Astrocyte (in vitro differentiated cells and primary cell): ENCODE data around the gene SLC7A5. TPM values are rescaled to one million over a fixed set of nuclear protein-coding genes. Genes with fewer than 3 reads are reported as not detected.
A peak's percentile ranks its signal among the peaks of the same experiment; 100 is the strongest.
"Not testable (repeated sequence)": the region's sequence is repeated elsewhere in the genome, so short reads cannot be mapped to it uniquely, and the experiment has no call there.

Experiments used
- DNase-seq: peaks from one replicate; pipeline ENCODE4 v3.0.0-alpha.2; 2010; ENCODE audit warnings: low read depth
- FAIRE-seq: peaks from 2 replicates; lab custom pipeline; 2011; peaks lifted over from hg19 to GRCh38; lab: Jason Lieb, UNC
- H2AFZ ChIP-seq: 2 replicates; pipeline ENCODE4 v1.6.0; 2012; ENCODE audit warnings: low read depth, low read length, inconsistent platforms
- H3K27ac ChIP-seq: 2 replicates; pipeline ENCODE4 v1.5.1; 2011; ENCODE audit warnings: low read depth, low read length, inconsistent platforms
- H3K27me3 ChIP-seq: 2 replicates; pipeline ENCODE4 v1.6.0; 2011; ENCODE audit warnings: low read length, inconsistent platforms; ENCODE audit not compliant: insufficient read depth
- H3K36me3 ChIP-seq: 2 replicates; pipeline ENCODE4 v1.5.1; 2011; ENCODE audit warnings: low read length, inconsistent platforms; ENCODE audit not compliant: insufficient read depth
- H3K4me1 ChIP-seq: 2 replicates; pipeline ENCODE4 v1.5.1; 2011; ENCODE audit warnings: low read length, inconsistent platforms; ENCODE audit not compliant: insufficient read depth
- H3K4me2 ChIP-seq: 2 replicates; pipeline ENCODE4 v1.6.0; 2012; ENCODE audit warnings: low read length, inconsistent platforms
- H3K4me3 ChIP-seq: 2 replicates; pipeline ENCODE4 v1.5.1; 2011; ENCODE audit warnings: low read depth, mild to moderate bottlenecking, low read length, inconsistent platforms; ENCODE audit not compliant: insufficient read depth
- H3K79me2 ChIP-seq: 2 replicates; pipeline ENCODE4 v1.6.0; 2012; ENCODE audit warnings: mild to moderate bottlenecking, low read length, inconsistent platforms; ENCODE audit not compliant: insufficient read depth
- H3K9ac ChIP-seq: 2 replicates; pipeline ENCODE4 v1.6.0; 2012; ENCODE audit warnings: mild to moderate bottlenecking, low read length, inconsistent platforms
- H3K9me3 ChIP-seq: 2 replicates; pipeline ENCODE4 v1.5.1; 2012; ENCODE audit warnings: low read depth, mild to moderate bottlenecking, low read length, inconsistent platforms; ENCODE audit not compliant: insufficient read depth
- H4K20me1 ChIP-seq: 2 replicates; pipeline ENCODE4 v1.6.0; 2012; ENCODE audit warnings: low read length, inconsistent platforms; ENCODE audit not compliant: insufficient read depth
- H3K27ac Mint-ChIP-seq: one replicate; pipeline ENCODE4 v1.8.0; 2021; ENCODE audit warnings: mild to moderate bottlenecking, mixed read lengths; ENCODE audit not compliant: unreplicated experiment
- H3K27me3 Mint-ChIP-seq: one replicate; pipeline ENCODE4 v1.8.0; 2021; ENCODE audit warnings: low read depth, mixed read lengths; ENCODE audit not compliant: unreplicated experiment
- H3K36me3 Mint-ChIP-seq: one replicate; pipeline ENCODE4 v1.8.0; 2021; ENCODE audit warnings: low read depth, mixed read lengths; ENCODE audit not compliant: unreplicated experiment
- H3K4me1 Mint-ChIP-seq: one replicate; pipeline ENCODE4 v1.8.0; 2021; ENCODE audit warnings: low read depth, mixed read lengths; ENCODE audit not compliant: unreplicated experiment
- H3K4me3 Mint-ChIP-seq: one replicate; pipeline ENCODE4 v1.8.0; 2021; ENCODE audit warnings: mild to moderate bottlenecking, moderate library complexity, mixed read lengths; ENCODE audit not compliant: unreplicated experiment
- H3K9me3 Mint-ChIP-seq: one replicate; pipeline ENCODE4 v1.8.0; 2021; ENCODE audit warnings: mild to moderate bottlenecking, mixed read lengths; ENCODE audit not compliant: unreplicated experiment
- EZH2 ChIP-seq: IDR thresholded peaks from 2 replicates; pipeline ENCODE4 v1.6.1; 2012; ENCODE audit warnings: mild to moderate bottlenecking, low read length, inconsistent platforms; ENCODE audit not compliant: insufficient read depth
- total RNA-seq: library from RNA; stranded (reverse); gene quantifications from 2 replicates; pipeline ENCODE4 v1.2.1, GENCODE V29; 2021
- TF ChIP-seq, protein P1 (sequence below): IDR thresholded peaks from 2 replicates; pipeline ENCODE4 v1.5.1; 2011; ENCODE audit warnings: low read depth, mild to moderate bottlenecking, inconsistent platforms, low read length, moderate library complexity; ENCODE audit not compliant: insufficient read depth

Gene SLC7A5
- total RNA-seq, 1 donor from 2014 or later = 815 TPM

DNA sequence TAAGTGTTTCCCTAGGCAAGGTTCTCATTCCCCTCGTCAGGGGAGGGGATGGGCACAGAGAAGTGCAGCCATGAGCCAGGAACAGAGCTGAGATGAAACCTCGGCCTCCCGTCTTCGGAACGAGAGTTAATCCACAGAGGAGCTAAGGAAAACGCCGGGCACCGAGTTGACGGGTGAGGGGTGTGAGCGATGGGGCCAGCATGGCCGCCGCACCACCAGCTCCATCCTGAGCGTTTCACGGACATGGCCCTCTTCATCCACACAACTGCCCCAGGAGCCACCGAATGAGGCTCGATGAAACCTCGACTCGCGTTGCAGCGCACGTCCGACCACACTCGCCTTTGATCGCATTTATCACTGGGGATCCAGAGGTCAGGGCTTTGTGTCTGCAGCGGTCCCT is 45.5 kb upstream of the SLC7A5 start:
- Mint-ChIP-seq H3K27me3 (peaks cover 37% of the 10 kb centered on the region), H3K36me3 (no peaks in the 10 kb centered on the region), H3K4me3 (no peak overlapping the region), H3K9me3 (no peaks in the 10 kb centered on the region), H3K4me1 (peaks cover 4% of the 10 kb centered on the region), H3K27ac (no peak overlapping the region)
- Histone ChIP-seq H3K79me2 (no peaks in the 10 kb centered on the region), H3K9ac (no peak overlapping the region), H3K4me2 (no peak overlapping the region), H3K27me3 (no peaks in the 10 kb centered on the region), H4K20me1 (no peaks in the 10 kb centered on the region), H3K9me3 (no peaks in the 10 kb centered on the region), H3K36me3 (no peaks in the 10 kb centered on the region), H3K27ac (no peak overlapping the region), H2AFZ (no peak overlapping the region), H3K4me1 (no peaks in the 10 kb centered on the region), H3K4me3 (no peak overlapping the region)
- no peak for FAIRE-seq
- DNase-seq = no peak
- TF ChIP-seq EZH2 = no peak
- TF ChIP-seq, protein P1, sequence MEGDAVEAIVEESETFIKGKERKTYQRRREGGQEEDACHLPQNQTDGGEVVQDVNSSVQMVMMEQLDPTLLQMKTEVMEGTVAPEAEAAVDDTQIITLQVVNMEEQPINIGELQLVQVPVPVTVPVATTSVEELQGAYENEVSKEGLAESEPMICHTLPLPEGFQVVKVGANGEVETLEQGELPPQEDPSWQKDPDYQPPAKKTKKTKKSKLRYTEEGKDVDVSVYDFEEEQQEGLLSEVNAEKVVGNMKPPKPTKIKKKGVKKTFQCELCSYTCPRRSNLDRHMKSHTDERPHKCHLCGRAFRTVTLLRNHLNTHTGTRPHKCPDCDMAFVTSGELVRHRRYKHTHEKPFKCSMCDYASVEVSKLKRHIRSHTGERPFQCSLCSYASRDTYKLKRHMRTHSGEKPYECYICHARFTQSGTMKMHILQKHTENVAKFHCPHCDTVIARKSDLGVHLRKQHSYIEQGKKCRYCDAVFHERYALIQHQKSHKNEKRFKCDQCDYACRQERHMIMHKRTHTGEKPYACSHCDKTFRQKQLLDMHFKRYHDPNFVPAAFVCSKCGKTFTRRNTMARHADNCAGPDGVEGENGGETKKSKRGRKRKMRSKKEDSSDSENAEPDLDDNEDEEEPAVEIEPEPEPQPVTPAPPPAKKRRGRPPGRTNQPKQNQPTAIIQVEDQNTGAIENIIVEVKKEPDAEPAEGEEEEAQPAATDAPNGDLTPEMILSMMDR = no peak

DNA sequence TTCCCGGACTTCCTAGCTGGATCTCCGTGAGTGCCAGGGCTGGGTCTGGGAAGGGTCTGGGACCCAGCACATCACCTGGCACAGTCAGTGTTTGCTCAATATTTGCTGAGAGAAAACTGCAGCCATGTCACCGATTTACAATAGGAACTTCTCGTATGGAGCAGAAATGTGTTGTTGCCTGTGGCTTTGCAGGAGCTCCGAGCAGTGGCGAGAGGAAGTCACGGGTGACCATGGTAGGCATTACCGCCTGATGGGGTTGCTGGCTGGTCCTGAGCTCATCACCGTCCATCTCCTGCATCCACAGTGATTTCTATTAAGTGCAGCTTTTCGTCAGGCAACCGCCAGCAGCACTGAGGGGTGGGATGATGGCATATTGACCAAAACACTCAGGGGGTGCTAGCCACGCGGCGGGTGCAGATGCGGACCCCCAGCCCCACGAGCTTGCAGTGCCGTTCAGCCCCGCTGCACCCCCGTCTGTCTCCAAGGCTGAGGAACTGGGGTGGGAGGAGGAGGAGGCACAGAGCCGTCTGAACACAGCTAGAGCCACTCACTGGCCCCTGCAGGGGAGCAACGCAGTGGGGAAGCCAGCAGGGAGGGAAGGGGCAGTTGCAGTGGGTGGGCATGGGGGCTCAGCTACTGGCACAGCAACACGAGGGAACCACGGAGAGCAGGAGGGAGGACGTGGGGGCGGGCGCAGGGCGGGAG is 44.9 kb upstream of the SLC7A5 start:
- H3K27ac Mint-ChIP-seq, H3K36me3 Mint-ChIP-seq, H3K27ac ChIP-seq, H3K27me3 ChIP-seq, H3K79me2 ChIP-seq, H3K36me3 ChIP-seq, H3K9ac ChIP-seq, H3K4me3 Mint-ChIP-seq, DNase-seq, H3K9me3 ChIP-seq, H3K4me1 ChIP-seq, FAIRE-seq, H2AFZ ChIP-seq, H3K4me1 Mint-ChIP-seq, H4K20me1 ChIP-seq, H3K4me3 ChIP-seq, H3K4me2 ChIP-seq, H3K9me3 Mint-ChIP-seq: not testable (repeated sequence)
- peaks cover 42% of the 10 kb centered on the region for H3K27me3 Mint-ChIP-seq

DNA sequence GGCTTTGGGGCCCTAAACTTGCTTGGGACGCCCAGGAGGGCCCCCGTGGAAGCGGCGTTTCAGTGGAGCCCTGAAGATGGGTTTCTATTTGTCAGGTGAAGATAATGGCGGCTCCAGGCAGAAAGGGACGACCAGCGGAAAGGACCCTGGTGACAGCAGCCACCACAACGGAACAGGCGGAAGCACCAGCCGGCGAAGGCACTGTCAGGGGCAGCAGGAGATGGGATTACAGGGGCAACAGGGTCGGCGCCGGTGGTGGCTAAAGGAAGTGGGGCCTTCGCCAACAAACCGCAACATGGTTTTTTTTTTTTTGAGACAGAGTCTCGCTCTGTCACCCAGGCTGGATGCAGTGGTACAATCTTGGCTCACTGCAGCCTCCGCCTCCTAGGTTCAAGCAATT is 43.4 kb upstream of the SLC7A5 start:
- not testable (repeated sequence) for H3K9me3 ChIP-seq, H3K27me3 ChIP-seq, H3K36me3 Mint-ChIP-seq, H2AFZ ChIP-seq, H3K27ac ChIP-seq, H3K9me3 Mint-ChIP-seq, H3K27ac Mint-ChIP-seq, H3K4me3 Mint-ChIP-seq, H3K36me3 ChIP-seq, DNase-seq, FAIRE-seq, H3K9ac ChIP-seq, H3K4me2 ChIP-seq, H3K4me1 ChIP-seq, H3K4me3 ChIP-seq, H3K79me2 ChIP-seq, H3K4me1 Mint-ChIP-seq, H4K20me1 ChIP-seq
- H3K27me3 Mint-ChIP-seq = peaks cover 42% of the 10 kb centered on the region

DNA sequence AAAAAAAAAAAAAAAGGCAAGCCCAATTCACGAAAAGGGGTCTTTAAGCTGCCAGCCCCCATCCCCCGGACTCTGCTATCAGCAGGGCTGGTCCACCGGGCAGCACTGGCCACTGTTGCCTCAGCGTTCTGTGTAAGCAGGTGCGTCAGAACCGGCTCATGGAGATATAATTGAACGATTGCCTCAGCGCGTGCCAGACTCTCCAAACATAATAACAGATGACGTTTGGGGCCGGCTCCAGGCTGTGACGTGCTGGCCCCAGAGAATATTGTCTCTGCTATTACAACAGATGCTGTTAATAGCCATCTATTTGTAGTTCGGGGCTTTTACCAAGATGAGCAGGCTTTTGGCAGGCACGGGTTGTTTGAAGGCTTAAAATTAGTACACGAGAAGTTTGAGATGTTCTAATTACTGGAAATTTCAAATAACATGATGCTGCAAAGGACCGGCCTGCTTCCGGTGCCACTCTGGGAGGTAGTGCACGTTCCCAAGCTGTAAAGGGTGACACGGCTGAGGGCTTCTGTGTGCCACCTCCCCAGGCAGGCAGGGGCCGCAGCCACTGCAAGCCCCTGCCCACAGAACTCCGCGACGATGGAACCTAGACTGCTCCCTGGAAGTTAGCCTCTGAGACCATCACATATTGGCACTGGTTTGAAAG is 41.9 kb upstream of the SLC7A5 start:
- not testable (repeated sequence) for FAIRE-seq, H3K27ac ChIP-seq, H3K4me1 ChIP-seq, H3K27ac Mint-ChIP-seq, H3K4me2 ChIP-seq, H3K36me3 Mint-ChIP-seq, H3K9me3 Mint-ChIP-seq, H3K4me3 Mint-ChIP-seq, H3K4me3 ChIP-seq, H3K27me3 ChIP-seq, H4K20me1 ChIP-seq, H3K9ac ChIP-seq, H3K9me3 ChIP-seq, H3K4me1 Mint-ChIP-seq, H3K79me2 ChIP-seq, H2AFZ ChIP-seq, H3K36me3 ChIP-seq
- peak; percentile 48 for DNase-seq
- peaks cover 43% of the 10 kb centered on the region for H3K27me3 Mint-ChIP-seq
